CD14-positive monocyte (primary cell): ENCODE measurements around the gene NLRP3. TPM values are rescaled to one million over a fixed set of nuclear protein-coding genes. Genes with fewer than 3 reads are reported as not detected.
A peak's percentile ranks its signal among the peaks of the same experiment; 100 is the strongest.

Experiments
- DNase-seq, 3 donors: peaks; one replicate each; pipeline ENCODE4 v3.0.0-alpha.2; 2011 to 2022
- H2AFZ ChIP-seq: 2 replicates; pipeline ENCODE4 v1.6.0; 2012; ENCODE audit warnings: mild to moderate bottlenecking, low read depth, low read length, inconsistent platforms; ENCODE audit not compliant: insufficient read depth, poor library complexity, severe bottlenecking
- H3K27ac ChIP-seq, 2 donors: 1 replicate in 1 of 2; 2 replicates in 1 of 2; pipeline ENCODE4 v1.5.1; 2012 to 2013; ENCODE audit warnings: low read length in 2 of 2, control low read depth in 1 of 2, inconsistent platforms in 1 of 2, low read depth in 1 of 2, mild to moderate bottlenecking in 1 of 2
- H3K27me3 ChIP-seq, 2 donors: one replicate each; pipeline versions ENCODE4 v1.6.0 to v1.6.1; 2011 to 2013; ENCODE audit warnings: low read length in 2 of 2; ENCODE audit not compliant: control insufficient read depth in 2 of 2, insufficient read depth in 2 of 2
- H3K36me3 ChIP-seq, 2 donors: replicated peaks in 1 of 2; 1 replicate in 1 of 2; 2 replicates in 1 of 2; pipeline versions ENCODE4 v1.5.1 to v1.6.1; 2012 to 2013; ENCODE audit warnings: low read length in 2 of 2, control low read depth in 1 of 2, inconsistent platforms in 1 of 2, mild to moderate bottlenecking in 1 of 2; ENCODE audit not compliant: insufficient read depth in 2 of 2, control insufficient read depth in 1 of 2
- H3K4me1 ChIP-seq, 2 donors: 1 replicate in 1 of 2; 2 replicates in 1 of 2; pipeline versions ENCODE4 v1.5.1 to v1.6.1; 2012 to 2013; ENCODE audit warnings: low read length in 2 of 2, control low read depth in 1 of 2, inconsistent platforms in 1 of 2, mild to moderate bottlenecking in 1 of 2, moderate library complexity in 1 of 2; ENCODE audit not compliant: insufficient read depth in 2 of 2, control insufficient read depth in 1 of 2
- H3K4me2 ChIP-seq: replicated peaks from 2 replicates; pipeline ENCODE3; 2012; ENCODE audit warnings: low read length, moderate library complexity, mild to moderate bottlenecking; ENCODE audit not compliant: poor library complexity, severe bottlenecking; ENCODE audit errors: extremely low read depth
- H3K4me3 ChIP-seq, 3 experiments: fragments of 200-600 bp in 1 of 3; sonication (generic) in 1 of 3; replicated peaks in 1 of 3; 1 replicate in 2 of 3; 2 replicates in 1 of 3; pipeline ENCODE4 v1.5.1; 2011 to 2013; ENCODE audit warnings: low read length in 3 of 3, mild to moderate bottlenecking in 3 of 3, control low read depth in 2 of 3, low read depth in 2 of 3, inconsistent platforms in 1 of 3, moderate library complexity in 1 of 3
- H3K79me2 ChIP-seq: 2 replicates; pipeline ENCODE4 v1.6.0; 2012; ENCODE audit warnings: mild to moderate bottlenecking, control low read depth, inconsistent platforms, low read length, moderate library complexity; ENCODE audit not compliant: insufficient read depth
- H3K9ac ChIP-seq: 2 replicates; pipeline ENCODE4 v1.6.0; 2017; ENCODE audit warnings: low read length, mild to moderate bottlenecking; ENCODE audit not compliant: insufficient read depth, poor library complexity, severe bottlenecking
- H3K9me3 ChIP-seq, 2 donors: replicated peaks in 1 of 2; 1 replicate in 1 of 2; 2 replicates in 1 of 2; pipeline versions ENCODE4 v1.5.1 to v1.6.1; 2012 to 2013; ENCODE audit warnings: low read length in 2 of 2, control low read depth in 1 of 2; ENCODE audit not compliant: control insufficient read depth in 1 of 2, insufficient read depth in 1 of 2
- H4K20me1 ChIP-seq: 2 replicates; pipeline ENCODE4 v1.6.0; 2012; ENCODE audit warnings: mild to moderate bottlenecking, low read length, control low read depth, moderate library complexity; ENCODE audit not compliant: insufficient read depth
- H3K27ac Mint-ChIP-seq, 7 donors: one replicate each; pipeline ENCODE4 v1.8.0; 2020; ENCODE audit warnings: mild to moderate bottlenecking in 7 of 7, mixed read lengths in 7 of 7, moderate library complexity in 6 of 7, inconsistent platforms in 2 of 7
- H3K27me3 Mint-ChIP-seq, 3 donors: one replicate each; pipeline ENCODE4 v1.8.0; 2021 to 2022; ENCODE audit warnings: low read depth in 3 of 3, mild to moderate bottlenecking in 3 of 3, mixed read lengths in 3 of 3, moderate library complexity in 3 of 3, inconsistent platforms in 1 of 3
- H3K36me3 Mint-ChIP-seq, 2 donors: one replicate each; pipeline ENCODE4 v1.8.0; 2020; ENCODE audit warnings: mixed read lengths in 2 of 2, inconsistent platforms in 1 of 2, mild to moderate bottlenecking in 1 of 2
- H3K4me1 Mint-ChIP-seq: one replicate; pipeline ENCODE4 v1.8.0; 2020; ENCODE audit warnings: mild to moderate bottlenecking, mixed read lengths
- H3K4me3 Mint-ChIP-seq, 2 donors: one replicate each; pipeline ENCODE4 v1.8.0; 2020; ENCODE audit warnings: mild to moderate bottlenecking in 2 of 2, mixed read lengths in 2 of 2, moderate library complexity in 1 of 2
- H3K9me3 Mint-ChIP-seq, 7 donors: one replicate each; pipeline ENCODE4 v1.8.0; 2020 to 2022; ENCODE audit warnings: mixed read lengths in 7 of 7, mild to moderate bottlenecking in 6 of 7, moderate library complexity in 6 of 7, inconsistent platforms in 2 of 7
- WGBS: methylation state at CpG from one replicate; pipeline ENCODE4 v1.1.5; 2013; ENCODE audit warnings: missing lambda C conversion rate; ENCODE audit not compliant: insufficient coverage; 5-methylcytosine and 5-hydroxymethylcytosine counted together
- intact Hi-C, 2 donors: fragments of 100-400 bp; cut with micrococcal nuclease; formaldehyde crosslinking; loops; one replicate each; pipeline versions ENCODE4 v1.15.0 to v1.15.1; 2023
- polyA plus RNA-seq, 3 donors: library from polyadenylated mRNA; depleted of rRNA in 1 of 3; unstranded in 2 of 3; stranded (reverse) in 1 of 3; fragments of 300-500 nt in 2 of 3; fragments of >200 nt in 1 of 3; fragmentation: Illumina TruSeq in 2 of 3; gene quantifications; 1 replicate in 2 of 3; 2 replicates in 1 of 3; pipeline ENCODE4 v1.2.3, GENCODE V29; 2012 to 2021
- TF ChIP-seq, protein P1 (sequence below): fragments of 200-600 bp; IDR thresholded peaks from one replicate; pipeline ENCODE4 v1.8.0; 2022; ENCODE audit warnings: antibody characterized with exemption, mild to moderate bottlenecking

Gene NLRP3
- polyA plus RNA-seq, 3 donors = 56.2 to 400 (median 61.9) TPM

DNA sequence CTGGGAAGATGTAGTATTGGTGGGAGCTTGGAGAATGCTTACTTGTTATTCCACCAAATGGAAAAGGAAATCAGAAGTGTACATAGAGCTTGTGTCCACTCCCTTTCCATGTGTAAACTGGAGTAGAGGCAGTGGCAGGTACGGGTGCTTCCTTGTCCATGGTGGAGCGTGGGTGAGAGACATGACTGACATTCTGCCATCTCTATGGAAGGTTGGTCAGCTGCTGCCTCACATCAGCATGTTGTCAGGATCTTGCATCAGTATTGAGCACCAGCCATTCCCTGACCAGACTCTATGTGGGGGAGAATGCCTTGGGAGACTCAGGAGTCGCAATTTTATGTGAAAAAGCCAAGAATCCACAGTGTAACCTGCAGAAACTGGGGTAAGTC is 19.8 kb downstream of the NLRP3 start:
- no peak for DNase-seq
- H3K27me3 ChIP-seq = no peaks in the 10 kb centered on the region
- Mint-ChIP-seq H3K36me3 (peaks cover 89 to 97% of the 10 kb centered on the region in 2 donors), H3K27me3 (peaks cover 0 to 14% (median 0%) of the 10 kb centered on the region in 3 donors), H3K27ac (peak overlapping the region; percentile 92 to 100 (median 99)), H3K4me1 (peaks cover 93% of the 10 kb centered on the region), H3K9me3 (peaks cover 0 to 4% (median 0%) of the 10 kb centered on the region in 7 donors), H3K4me3 (peak overlapping the region; percentile 52 to 73)
- H3K4me1 ChIP-seq = peaks cover 95 to 97% of the 10 kb centered on the region in 2 donors
- intact Hi-C loops = loop anchor here in 1 of 2 donors (2.0 to 5.0 kb wide), 2 partner anchors 17 to 43 kb away; no protein-coding TSS in a partner anchor
- H3K27ac ChIP-seq = peak overlapping the region; percentile 72 to 94
- H3K4me3 ChIP-seq = peak overlapping the region in 1 of 3 experiments; percentile 33
- H3K9me3 ChIP-seq = no peaks in the 10 kb centered on the region
- TF ChIP-seq, protein P1, sequence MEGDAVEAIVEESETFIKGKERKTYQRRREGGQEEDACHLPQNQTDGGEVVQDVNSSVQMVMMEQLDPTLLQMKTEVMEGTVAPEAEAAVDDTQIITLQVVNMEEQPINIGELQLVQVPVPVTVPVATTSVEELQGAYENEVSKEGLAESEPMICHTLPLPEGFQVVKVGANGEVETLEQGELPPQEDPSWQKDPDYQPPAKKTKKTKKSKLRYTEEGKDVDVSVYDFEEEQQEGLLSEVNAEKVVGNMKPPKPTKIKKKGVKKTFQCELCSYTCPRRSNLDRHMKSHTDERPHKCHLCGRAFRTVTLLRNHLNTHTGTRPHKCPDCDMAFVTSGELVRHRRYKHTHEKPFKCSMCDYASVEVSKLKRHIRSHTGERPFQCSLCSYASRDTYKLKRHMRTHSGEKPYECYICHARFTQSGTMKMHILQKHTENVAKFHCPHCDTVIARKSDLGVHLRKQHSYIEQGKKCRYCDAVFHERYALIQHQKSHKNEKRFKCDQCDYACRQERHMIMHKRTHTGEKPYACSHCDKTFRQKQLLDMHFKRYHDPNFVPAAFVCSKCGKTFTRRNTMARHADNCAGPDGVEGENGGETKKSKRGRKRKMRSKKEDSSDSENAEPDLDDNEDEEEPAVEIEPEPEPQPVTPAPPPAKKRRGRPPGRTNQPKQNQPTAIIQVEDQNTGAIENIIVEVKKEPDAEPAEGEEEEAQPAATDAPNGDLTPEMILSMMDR = no peak
- WGBS = 94% methylated on average over 3 of the region's 3 CpGs
- peak overlapping the region; percentile 55 for H3K9ac ChIP-seq
- H3K4me2 ChIP-seq = peak overlapping the region; percentile 32
- no peak overlapping the region for H2AFZ ChIP-seq
- H3K79me2 ChIP-seq = peaks cover 94% of the 10 kb centered on the region
- peaks cover 83% of the 10 kb centered on the region for H4K20me1 ChIP-seq
- H3K36me3 ChIP-seq = peaks cover 69 to 87% of the 10 kb centered on the region in 2 donors

DNA sequence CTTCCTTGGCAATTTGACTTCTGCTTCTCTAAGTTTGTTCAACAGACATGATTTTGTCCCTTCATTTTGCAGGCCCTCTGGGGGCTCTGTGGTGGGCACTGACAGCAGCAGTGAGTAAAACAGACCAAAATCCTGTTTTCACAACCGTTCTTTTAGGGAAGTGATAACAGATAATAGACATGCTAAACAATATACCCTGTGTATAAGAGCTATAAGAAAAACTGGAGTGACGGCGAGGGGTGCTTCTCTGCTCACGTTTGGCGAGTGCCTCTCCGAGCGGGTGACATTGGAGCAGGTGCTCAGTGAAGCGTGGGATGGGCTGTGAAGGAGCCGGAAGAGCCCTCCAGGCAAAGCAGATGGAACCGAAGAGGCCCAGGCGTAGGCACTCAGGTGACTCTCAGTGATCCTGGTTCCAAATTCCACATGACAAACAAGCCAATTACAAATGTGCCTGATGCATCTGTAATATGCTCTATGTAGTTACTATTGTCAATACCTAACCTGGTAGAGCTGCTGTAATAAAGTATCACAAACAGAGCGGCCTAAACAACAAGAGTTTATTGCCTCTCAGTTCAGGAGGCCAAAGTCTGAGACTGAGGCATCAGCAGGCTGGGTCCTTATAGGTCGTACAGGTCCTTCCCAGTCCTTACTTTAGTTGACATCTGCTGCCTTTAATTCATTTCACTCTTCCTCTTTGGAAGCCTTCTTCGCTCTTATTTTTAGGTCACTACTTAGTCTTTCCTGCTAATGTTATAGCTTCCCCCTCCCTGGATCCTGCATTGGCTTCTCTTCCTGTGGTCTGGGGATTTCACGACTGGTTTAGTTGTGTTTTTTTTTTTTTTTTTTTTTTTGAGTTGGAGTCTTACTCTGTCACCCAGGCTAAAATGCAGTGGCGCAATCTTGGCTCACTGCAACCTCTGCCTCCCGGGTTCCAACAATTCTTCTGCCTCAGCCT is 21.9 kb downstream of the NLRP3 start:
- peak overlapping the region; percentile 91 to 100 (median 98) for H3K27ac Mint-ChIP-seq
- peaks cover 0 to 11% (median 0%) of the 10 kb centered on the region in 3 donors for H3K27me3 Mint-ChIP-seq
- peaks cover 97 to 99% of the 10 kb centered on the region in 2 donors for H3K4me1 ChIP-seq
- H3K36me3 ChIP-seq = peaks cover 57 to 84% of the 10 kb centered on the region in 2 donors
- peak overlapping the region; percentile 28 for H3K9ac ChIP-seq
- no peaks in the 10 kb centered on the region for H3K27me3 ChIP-seq
- peak; percentile 65 to 84 (median 67) for DNase-seq
- peak overlapping the region in 1 of 2 donors; percentile 55 for H3K4me3 Mint-ChIP-seq
- H3K79me2 ChIP-seq = peaks cover 95% of the 10 kb centered on the region
- peak overlapping the region; percentile 72 to 86 for H3K27ac ChIP-seq
- no peaks in the 10 kb centered on the region for H3K9me3 ChIP-seq
- peaks cover 94% of the 10 kb centered on the region for H3K4me1 Mint-ChIP-seq
- intact Hi-C loops = loop anchor here in 1 of 2 donors (5.0 kb wide), 1 partner anchor 46 kb away; no protein-coding TSS in a partner anchor
- 50% methylated on average over 4 of the region's 17 CpGs for WGBS
- H4K20me1 ChIP-seq = peaks cover 62% of the 10 kb centered on the region
- peak overlapping the region; percentile 36 for H3K4me2 ChIP-seq
- peaks cover 0 to 2% (median 0%) of the 10 kb centered on the region in 7 donors for H3K9me3 Mint-ChIP-seq
- H3K4me3 ChIP-seq = peak overlapping the region in 1 of 3 experiments; percentile 33
- H2AFZ ChIP-seq = no peak overlapping the region
- H3K36me3 Mint-ChIP-seq = peaks cover 87 to 98% of the 10 kb centered on the region in 2 donors
- TF ChIP-seq, protein P1 = no peak
